ENCODE results near the gene AKR1D1.

GRCh38 chr7:138030679-138031351 lies 45.4 kb upstream of the AKR1D1 start:
- TF ChIP-seq CTCF (IDR thresholded peaks at IDR 0.05) = no peak
- no peak for TF ChIP-seq JUNB (IDR thresholded peaks at IDR 0.05)
- no peak for TF ChIP-seq EP300 (IDR thresholded peaks at IDR 0.05)
